HG03280 (cell line): ENCODE measurements around the gene CPEB1.

ENCODE experiments used
- ATAC-seq: cut with Tn5 transposase; IDR thresholded peaks from one replicate; pipeline ENCODE4 v1.9.1; 2021; ENCODE audit warnings: mild to moderate bottlenecking, moderate library complexity; ENCODE audit not compliant: unreplicated experiment

The CPEB1 gene

DNA sequence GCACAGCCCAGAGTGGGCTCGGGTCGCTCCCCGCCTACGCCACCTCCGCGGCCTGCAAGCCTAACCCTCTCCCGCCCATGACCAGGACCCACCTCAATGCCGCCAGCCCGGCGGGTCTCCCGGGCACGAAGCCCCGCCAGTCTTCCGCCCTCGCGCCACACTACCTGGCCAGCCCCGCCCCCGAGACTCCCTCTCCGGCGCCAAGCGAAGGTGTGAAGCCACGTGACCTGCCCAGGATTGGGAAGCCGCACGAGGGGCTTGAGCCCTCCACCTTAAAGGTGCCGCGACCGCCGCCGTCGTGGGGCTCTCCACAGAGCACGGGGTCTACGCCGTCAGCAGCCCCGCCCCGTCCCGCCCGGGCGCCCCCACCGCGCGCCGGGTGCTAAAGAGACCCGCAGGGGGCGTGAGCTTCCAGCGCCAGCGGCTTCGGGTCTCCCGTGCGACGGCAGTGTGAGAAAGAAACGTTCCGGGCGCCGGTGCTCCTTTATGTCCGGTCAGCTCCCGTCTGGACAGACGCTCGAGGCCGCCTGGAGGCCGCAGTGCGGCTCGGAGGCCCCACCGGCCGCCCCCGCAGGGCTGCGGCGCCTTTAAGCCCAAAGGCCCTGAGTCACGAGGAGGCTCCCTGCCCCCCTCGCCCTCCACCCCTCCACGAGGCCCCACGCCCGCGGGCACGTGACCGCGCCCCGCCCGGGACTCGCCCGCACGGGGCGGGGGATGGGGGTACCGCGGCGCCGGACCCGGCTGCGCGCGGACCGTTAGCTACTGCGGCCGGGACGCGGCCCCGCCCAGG is at the start of gene CPEB1:
TSS of gene CPEB1 (minus strand) at position 319 of the 790 bp plus-strand sequence. CDS start 18,904 bp downstream, outside the sequence.
- no peak for ATAC-seq

DNA sequence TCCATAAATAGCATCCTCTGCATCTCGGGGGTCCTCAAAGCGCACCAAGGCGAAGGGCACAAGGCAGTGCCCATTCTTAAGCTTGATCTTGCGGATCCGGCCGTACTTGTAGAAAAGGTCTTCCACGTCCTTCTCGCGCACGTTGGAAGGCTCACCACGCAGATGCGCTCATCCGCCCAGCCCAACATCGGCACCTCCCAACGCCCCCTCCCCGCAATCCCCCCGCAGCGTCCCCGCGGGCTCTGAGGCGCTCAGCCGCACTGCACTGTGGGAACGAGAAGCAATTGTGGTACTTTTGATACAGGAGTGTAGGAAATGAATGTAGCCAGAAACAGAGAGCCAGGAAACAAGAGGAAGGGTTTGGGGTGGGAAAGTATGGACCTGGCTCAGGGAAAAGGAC is 45.0 kb upstream of the CPEB1 start:
- no peak for ATAC-seq

DNA sequence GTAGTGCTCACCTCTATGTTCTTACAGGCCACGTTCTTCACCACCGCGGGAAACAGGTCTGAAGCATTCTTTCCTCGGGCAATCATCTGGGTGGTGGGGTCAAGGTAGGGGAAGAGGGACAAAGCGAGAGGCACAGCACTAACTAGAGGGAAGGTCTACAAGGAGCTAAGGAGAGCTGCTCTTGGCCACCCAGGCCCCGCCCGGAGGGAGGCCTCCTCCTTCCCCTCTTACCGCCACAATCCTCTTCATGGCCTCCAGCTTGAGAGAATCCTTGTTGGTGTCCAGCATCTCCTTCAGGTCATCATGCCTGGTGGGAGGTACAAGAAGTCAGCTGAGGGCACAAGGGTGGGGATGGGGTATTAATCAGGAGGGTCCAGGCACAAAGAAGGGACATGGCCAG is 42.0 kb upstream of the CPEB1 start:
- ATAC-seq, result no peak

DNA sequence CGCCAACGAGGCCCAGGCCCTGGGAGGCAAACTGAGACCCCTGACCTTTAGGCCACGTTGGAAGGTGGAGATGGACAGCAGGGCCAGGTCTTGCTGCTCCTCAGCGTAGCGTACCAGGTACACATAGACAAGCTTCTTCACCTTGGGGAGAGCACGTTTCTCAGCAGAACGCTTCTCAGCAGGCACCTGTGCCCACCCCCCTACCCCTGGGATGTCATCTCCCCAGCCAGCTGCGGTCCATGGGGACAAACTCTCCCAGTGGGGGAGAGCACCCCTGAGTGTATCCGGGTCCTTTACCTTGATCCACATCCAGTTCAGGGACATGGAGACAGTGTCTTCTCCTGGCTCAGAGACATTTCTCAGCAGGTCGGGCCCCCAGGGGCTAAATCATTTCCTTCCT is 41.5 kb upstream of the CPEB1 start:
- no peak for ATAC-seq

DNA sequence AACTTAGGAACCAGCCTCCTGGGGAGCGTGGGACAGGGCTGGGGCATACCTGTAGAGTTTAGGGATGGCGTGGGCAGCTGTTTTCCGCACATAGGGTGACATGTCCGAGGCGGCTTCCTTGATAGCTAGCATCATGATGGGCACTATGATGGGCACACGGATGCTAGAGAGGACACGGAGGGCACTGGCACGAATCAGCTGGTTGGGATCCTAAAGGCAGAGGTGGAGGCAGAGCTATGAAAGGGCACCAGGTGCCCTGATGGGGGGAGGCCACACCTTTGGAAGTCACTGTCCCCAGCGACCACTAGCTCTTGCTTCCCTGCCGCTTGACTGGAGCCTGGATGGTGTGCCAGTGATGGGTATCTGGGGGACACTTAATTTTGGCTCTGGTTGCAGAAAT is 34.2 kb upstream of the CPEB1 start:
- ATAC-seq, result no peak

DNA sequence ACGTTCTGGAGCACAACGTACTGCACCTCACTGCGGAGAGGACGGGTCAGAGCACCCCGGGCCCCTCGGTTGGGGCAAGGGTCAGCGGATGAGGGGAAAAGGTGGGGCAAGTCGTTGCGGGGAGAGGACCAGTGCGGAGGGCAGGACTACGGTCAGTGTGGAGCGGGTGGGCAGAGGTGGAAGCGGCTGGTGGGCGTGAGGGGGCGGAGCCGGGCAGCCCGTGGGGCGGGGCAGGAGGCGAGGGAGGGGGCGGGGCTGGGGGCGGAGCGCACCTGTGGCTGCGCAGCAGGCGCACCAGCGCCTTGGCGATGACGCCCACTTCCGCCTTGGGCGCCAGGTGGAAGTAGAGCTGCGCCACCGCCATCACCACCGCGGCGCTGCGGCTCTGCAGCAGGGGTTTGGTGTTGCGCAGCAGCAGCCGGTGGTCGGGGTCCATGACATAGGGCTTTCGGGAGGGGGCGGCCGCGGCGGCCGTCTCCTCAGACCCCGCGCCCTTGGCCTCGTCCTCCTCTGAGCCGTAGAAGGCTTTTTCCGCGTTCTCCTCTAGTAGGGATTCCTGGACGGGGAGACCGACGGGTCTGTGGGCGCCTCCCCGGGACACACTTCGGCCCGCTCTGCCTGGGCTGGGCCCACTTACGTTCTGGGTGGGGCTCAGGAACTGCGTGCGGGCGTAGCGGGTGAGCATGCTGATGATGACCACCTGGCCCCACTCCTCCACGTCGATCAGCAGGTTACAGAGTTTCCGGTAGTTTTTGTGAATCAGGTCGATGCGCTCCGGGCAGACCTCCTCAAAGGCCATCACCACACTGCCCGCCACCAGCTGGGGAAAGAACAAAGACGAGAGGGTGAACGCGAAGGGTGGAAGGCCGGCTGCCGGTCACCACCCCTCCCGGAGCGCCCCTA is 33.3 kb upstream of the CPEB1 start:
- no peak for ATAC-seq

DNA sequence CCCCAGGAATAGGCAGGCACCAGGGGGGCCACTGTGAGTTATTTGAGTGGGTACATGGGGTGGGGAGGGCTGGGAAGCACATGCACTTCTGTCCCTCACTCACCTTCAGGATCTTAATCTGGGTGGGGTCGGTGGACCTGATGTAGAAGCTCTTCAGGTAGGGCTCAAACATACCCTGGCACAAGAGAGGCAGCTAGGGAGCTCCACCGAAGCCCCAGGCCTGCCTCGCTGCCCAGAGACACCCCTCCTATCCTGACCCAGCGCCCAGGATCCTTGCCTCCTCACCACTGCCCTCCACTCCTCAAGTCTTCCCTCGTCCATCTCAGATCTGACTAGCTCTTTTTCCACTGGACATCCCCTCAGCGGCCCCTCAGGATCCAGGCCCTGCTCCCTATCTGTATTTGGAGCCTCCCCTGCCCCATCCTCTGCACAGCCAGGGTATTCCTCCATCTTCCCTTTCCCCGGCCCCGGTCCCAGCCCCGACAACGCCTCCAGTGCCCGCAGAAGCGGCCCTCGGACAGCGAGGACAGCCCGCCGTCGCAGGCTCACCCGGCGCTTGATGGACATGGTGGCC is 32.5 kb upstream of the CPEB1 start:
- no peak for ATAC-seq

DNA sequence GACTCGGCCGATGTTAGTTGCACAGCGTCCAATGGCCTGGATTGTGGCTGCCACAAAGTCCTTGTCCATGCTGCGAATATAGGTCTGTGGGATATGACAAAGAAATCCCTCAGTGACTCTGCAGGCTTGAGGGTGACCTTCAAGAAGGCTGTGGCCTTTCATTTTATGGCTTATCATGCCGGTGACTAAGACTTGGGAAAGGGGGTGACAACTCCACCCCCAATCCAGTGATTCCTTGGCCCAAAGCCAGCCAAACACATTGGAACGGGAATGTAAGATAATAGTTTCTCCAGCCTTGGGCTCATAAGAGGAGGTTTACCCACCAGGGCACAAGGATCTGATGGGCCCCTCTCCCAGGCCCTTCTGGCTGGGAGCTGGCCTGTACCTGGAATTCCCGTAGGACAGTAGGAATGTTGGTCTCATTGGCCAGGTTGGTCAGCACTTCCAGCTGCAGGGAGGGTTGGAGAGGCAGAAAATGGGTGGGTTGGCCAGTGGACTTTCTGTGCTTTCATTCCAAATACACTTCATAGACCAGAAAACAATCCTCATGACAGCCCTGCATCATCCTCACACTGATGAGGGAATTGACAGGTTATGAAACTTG is 30.7 kb upstream of the CPEB1 start:
- ATAC-seq, result no peak

DNA sequence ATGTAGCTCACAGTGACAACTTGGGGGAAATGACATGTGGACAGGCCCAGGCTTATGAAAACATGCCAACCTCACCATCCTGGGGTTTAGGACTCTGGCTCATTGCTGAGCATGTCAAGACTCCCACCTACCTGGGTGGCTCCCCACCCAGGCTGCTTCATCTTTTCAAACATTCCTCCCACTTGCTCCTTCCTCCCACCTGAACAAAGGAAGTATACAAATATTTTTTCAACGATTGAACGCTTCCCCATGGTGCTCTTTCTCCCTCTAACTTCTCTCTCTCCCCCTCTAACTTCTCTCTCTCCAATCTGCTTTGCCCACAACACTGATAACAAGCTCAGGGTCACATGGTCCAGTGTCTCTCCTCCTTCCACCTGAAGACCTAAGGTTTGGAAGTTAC is 27.7 kb upstream of the CPEB1 start:
- no peak for ATAC-seq

DNA sequence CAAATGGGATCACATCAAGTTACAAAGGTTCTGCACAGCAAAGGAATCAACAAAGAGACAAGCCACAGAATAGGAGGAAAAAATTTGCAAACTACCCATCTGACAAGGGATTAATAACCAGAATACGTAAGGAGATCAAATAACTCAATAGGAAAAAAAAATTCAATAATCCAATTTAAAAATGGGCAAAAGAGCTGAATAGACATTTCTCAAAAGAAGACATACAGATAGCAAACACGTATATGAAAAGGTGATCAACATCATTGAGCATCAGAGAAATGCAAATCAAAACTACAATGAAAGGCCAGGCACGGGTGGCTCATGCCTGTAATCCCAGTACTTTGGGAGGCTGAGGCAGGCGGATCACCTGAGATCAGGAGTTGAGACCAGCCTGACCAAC is 23.5 kb upstream of the CPEB1 start:
- no peak for ATAC-seq

DNA sequence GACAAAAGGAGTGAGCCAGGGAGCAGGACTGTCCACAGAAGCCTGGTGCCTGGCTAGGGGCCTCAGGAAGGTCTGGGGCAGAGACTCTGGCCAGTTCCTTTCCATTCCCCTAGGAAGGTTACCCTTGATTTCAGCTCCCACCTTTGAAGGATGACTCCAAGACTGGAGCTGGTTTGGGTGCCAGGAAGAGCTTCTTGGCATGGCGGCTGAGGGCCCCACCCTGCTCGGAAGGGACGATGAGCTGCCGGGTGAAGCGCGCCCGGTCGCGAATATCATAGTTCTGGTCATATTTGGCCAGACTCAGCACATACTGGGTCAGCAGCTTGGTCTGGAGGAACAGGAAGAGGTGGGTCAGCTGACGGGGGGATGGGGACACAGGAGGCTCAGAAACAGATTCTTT is 19.4 kb upstream of the CPEB1 start:
- no peak for ATAC-seq

DNA sequence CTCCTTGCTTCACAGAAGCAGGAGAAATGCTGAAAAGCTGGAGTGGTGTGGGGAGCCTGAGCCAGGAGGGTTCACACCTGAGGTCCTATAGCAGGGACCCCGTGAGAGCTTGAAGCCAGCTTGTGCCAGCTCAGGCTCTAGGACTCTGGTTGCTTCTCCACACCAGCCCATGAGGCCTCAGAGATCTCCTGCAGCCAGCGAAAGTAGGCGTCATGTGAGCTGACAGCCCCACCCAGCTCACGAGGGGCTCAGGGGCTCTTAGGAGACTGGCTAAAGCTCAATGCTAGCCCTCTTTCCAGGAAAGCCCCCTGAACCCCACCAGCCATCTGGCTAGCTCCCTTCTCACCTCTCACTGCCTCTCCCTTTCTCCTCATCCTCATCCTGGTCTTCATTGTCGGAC is 16.9 kb upstream of the CPEB1 start:
- ATAC-seq, result no peak

DNA sequence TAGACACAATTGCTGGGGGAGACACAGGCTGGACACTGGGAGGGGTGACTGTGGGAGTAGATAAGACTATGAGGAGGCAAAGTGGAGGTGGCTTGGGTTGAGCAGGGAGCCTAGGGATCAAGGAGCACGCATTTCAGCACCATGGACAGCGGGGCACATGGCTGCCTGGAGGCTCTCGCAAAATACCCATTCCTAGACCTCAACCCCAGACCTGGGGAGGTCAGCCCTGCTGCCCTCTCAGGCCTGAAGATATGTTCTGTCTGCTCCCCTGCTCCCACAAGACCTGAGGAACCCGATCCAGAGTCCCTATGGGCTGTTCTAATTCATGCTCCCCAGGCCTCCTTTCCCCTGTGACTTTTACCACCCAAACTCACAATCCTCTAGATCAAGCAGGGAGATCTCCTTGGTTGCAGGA is 16.0 kb upstream of the CPEB1 start:
- ATAC-seq, result no peak

DNA sequence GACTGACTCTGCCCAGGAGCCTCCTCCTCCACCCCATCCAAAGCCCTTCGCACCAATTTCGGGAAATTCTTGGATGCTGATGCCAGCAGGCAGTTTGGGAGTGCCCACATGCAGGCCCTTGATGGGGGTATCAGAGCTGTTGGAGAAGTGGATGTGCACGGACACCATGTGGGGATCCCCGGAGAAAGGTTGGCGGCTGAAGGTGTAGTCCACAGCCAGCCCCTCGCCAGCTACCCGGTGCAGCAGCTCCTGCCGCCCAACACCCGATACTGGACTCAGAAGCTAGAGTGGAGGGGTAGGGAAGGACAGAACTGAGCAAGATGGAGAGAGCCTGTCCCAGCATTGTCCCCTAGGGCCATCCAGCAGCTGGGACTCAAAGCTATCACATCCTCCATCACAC is 15.5 kb upstream of the CPEB1 start:
- ATAC-seq, result no peak

DNA sequence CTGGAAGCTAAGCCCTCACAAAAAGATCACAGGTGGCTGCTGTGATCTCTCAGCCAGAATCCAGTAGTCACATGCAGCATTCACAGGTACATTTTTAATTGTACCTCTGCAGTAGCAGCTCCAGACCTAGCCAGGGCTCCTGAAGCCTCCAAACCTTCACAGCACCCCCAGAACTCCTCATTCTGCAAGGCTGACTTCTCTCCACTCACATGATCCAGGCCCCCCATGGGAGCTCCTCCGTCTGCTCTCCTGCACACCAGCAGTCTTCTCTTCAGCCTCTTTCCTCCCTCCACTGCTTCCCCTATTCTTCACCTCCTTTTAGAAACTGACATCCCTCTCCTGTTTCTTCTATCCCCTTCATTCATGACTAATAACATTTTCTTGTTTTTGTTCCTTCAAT is 13.2 kb upstream of the CPEB1 start:
- no peak for ATAC-seq

DNA sequence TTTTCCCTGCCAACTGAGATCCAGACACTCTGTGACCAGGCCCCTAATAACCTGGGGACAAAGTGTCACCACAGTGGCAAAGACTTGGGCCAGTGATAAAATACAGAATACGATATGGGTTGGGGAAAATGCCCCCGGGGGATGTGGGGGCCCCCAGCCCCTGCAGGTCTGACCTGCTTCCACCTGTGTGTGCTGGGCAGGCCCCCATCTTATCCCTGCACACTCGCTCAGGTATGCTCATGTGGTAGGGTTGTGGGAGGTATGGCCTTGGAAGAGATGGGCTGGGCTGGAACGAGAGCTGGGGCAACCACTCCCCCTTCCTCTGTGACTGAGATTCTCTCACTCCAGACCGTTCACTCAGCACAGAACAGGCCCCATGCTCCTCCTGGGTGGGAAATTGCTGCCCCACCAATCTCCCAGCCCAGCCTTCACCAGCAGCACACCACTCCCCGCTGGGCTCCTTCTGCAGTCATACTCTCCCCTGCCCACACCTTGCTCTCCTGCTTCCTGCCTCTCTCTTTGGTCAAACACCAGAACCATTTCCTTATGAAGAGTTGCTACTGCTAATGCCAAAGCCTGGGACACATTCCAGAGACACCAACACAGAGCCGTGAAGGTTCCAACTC is 9.6 kb upstream of the CPEB1 start:
- ATAC-seq, result no peak

DNA sequence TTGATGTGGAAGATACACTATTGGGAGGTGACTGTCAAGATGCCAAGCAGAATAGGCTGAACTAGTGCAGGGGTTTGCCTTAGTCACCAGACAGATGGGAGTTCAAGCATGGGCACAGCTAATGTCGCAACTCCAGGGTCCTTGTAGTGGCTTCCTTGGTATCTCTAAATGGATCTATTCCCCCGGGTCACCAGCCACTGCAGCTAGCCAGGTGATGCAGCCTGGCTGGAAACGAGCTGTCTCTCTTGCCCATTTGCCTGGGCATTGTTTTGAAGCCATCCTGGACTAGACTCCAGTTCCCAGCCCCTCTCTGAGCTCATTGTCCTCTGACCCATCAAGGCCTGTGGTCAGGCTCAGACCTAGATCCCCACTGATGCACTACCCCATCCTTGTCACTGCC is 8.4 kb upstream of the CPEB1 start:
- ATAC-seq, result no peak

DNA sequence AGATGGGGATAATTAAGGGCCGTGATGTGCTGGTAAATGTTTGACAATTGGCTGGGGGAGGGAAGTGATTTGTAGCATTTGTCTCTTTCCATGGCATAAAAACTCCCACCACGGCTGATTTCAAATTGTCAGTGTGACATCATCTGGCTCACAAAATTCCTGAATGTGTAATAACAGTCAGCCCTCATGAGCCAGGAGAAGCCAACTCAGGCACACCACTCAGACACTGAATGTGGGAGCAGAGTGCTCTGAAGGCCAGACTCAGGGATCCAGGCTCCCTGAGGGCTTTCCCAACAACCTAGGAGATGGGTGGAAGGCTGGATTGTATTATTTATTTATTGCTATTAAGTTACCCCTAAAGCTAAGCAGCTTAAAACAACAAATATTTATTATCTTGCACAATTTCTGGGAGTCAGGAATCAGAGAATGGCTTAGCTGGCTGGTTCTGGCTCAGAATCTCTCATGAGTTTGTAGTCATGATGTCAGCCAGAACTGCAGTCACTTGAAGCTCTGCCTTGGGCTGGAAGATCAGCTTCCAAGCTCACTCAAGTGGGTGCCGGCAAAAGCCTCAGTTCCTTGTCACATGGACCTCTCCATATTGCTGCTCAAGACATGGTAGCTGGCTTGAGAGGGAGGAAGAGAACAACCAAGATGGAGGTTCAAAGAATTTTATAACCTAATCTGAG is 6.5 kb upstream of the CPEB1 start:
- no peak for ATAC-seq

DNA sequence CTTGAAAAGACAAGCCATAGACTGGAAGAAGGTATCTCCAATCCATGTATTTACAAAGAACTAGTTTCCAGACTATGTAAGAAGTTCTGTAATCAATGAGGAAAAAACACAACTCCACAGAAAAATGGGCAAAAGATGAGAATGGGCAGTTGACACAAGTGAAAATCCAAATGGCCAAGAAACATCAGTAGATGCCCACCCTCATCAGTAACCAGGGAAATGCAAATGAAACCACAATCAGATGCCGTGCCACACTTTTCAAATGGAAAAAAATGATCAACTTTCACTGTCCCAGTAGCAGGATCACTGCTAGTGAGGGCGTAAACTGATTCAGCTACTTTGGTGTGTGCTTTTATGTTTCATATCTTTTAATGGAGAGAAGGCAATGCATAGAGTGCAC is 4.5 kb upstream of the CPEB1 start:
- no peak for ATAC-seq

DNA sequence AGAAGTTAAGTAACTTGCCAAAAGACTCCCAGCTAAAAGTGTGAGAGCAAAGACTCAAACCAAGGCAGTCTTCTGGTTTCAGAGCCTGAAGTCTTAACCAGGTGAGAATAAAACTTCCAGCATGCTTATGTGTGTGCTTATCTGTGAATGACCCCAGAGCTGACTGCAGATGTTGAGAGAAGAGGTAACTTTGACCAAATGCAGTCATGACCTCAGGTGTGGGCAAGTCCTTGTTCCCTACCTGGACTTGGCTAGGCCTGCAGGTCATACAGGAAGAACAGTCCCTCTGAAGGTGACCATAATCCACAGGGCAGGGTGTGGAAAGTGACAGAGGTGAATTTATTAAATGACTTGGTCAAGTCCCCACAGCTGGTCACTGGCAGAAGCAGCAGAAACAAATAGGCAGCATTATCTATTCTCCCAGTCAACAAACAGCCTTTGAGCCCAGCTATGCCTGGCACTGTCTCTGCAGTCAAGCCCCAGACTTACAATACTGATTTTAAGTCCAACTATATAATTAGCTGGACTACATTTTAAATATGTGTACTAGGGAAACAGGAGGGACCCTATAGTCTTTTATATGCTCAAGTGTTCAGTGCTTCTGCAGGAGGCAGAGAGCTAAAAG is 3.0 kb upstream of the CPEB1 start:
- no peak for ATAC-seq
